SU-DHL-6 (cell line): Measurements from ENCODE around the gene TOR4A.

Source experiments
- H2AFZ ChIP-seq: fragments of 200-600 bp; sonication (generic); 2 replicates; pipeline ENCODE4 v1.6.1; 2014; ENCODE audit warnings: low read depth, mild to moderate bottlenecking, moderate library complexity, mixed read lengths, antibody characterized with exemption, low read length; ENCODE audit not compliant: severe bottlenecking
- H3F3A ChIP-seq: fragments of 200-600 bp; shearing (Covaris generic); 2 replicates; pipeline ENCODE4 v1.6.0; 2016; ENCODE audit warnings: antibody characterized with exemption, mild to moderate bottlenecking; ENCODE audit not compliant: insufficient read depth
- H3K27ac ChIP-seq: fragments of 200-600 bp; sonication (generic); 2 replicates; pipeline ENCODE4 v1.5.1; 2016; ENCODE audit warnings: low read depth, mild to moderate bottlenecking, low read length, moderate library complexity, mixed read lengths
- H3K27me3 ChIP-seq: fragments of 200-600 bp; sonication (generic), shearing (Covaris generic); 2 replicates; pipeline ENCODE4 v1.6.0; 2014; ENCODE audit warnings: mild to moderate bottlenecking, low read length
- H3K36me3 ChIP-seq: fragments of 200-600 bp; sonication (generic); 2 replicates; pipeline ENCODE4 v1.6.1; 2014; ENCODE audit warnings: mild to moderate bottlenecking, low read length, mixed read lengths
- H3K4me2 ChIP-seq: fragments of 300-600, 200-600 bp; shearing (Covaris generic), sonication (generic); 2 replicates; pipeline ENCODE4 v1.6.0; 2014; ENCODE audit warnings: low read length, low read depth, mild to moderate bottlenecking; ENCODE audit not compliant: poor library complexity, severe bottlenecking
- H3K4me3 ChIP-seq: fragments of 200-600 bp; sonication (generic); 2 replicates; pipeline ENCODE4 v1.5.1; 2014; ENCODE audit warnings: antibody characterized with exemption, low read length, mild to moderate bottlenecking, mixed read lengths; ENCODE audit not compliant: insufficient read depth, poor library complexity, severe bottlenecking
- H3K79me2 ChIP-seq: fragments of 200-600 bp; sonication (generic); 2 replicates; pipeline ENCODE4 v1.6.1; 2014; ENCODE audit warnings: mild to moderate bottlenecking, low read length, moderate library complexity; ENCODE audit not compliant: insufficient read depth
- H3K9ac ChIP-seq: fragments of 200-600 bp; sonication (generic); 2 replicates; pipeline ENCODE4 v1.7.0; 2014; ENCODE audit warnings: mild to moderate bottlenecking, low read length
- H3K9me2 ChIP-seq: fragments of 200-600 bp; sonication (generic); replicated peaks from 2 replicates; pipeline ENCODE4 v1.6.1; 2014; ENCODE audit warnings: low read length; ENCODE audit not compliant: insufficient read depth
- H3K9me3 ChIP-seq: fragments of 200-600 bp; sonication (generic); 2 replicates; pipeline ENCODE4 v1.6.1; 2014; ENCODE audit warnings: low read length, mixed read lengths; ENCODE audit not compliant: insufficient read depth
- H4K20me1 ChIP-seq: fragments of 200-600 bp; sonication (generic); 2 replicates; pipeline ENCODE4 v1.6.1; 2014; ENCODE audit warnings: low read depth, mild to moderate bottlenecking, antibody characterized with exemption, low read length, moderate library complexity, mixed read lengths
- EZH2phosphoT487 ChIP-seq: fragments of 200-600 bp; sonication (generic), shearing (Covaris generic); conservative IDR thresholded peaks from 2 replicates; pipeline ENCODE4 v1.6.1; 2018; ENCODE audit warnings: mild to moderate bottlenecking, antibody characterized with exemption, low read length, moderate library complexity, mixed read lengths
- TF ChIP-seq, protein P1 (sequence below): fragments of 200-600 bp; sonication (generic); IDR thresholded peaks from one replicate; pipeline ENCODE4 v1.5.1; 2017; ENCODE audit warnings: antibody characterized with exemption, mild to moderate bottlenecking, low read length, moderate library complexity; ENCODE audit not compliant: insufficient read depth, poor library complexity, severe bottlenecking

Gene TOR4A

GRCh38 chr9:137277329-137278041 is at the start of gene TOR4A:
TSS of gene TOR4A (plus strand) at chr9:137277726. CDS start at chr9:137278690, 964 bp downstream.
- Histone ChIP-seq H3K27ac (peak within 1 kb of the TSS; percentile 62), H3K36me3 (no peaks in the 10 kb centered on the region), H3K79me2 (no peaks in the 10 kb centered on the region), H3K9ac (peak within 1 kb of the TSS; percentile 55), H3K4me3 (peak within 1 kb of the TSS; percentile 47), H3F3A (peaks cover 3% of the 10 kb centered on the region; the same call in 1 of the 2 replicates), H4K20me1 (no peaks in the 10 kb centered on the region), H3K9me3 (no peaks in the 10 kb centered on the region), H3K9me2 (no peaks in the 10 kb centered on the region), H3K27me3 (no peaks in the 10 kb centered on the region), H2AFZ (no peak within 1 kb of the TSS), H3K4me2 (peak within 1 kb of the TSS; percentile 67)
- TF ChIP-seq, protein P1, sequence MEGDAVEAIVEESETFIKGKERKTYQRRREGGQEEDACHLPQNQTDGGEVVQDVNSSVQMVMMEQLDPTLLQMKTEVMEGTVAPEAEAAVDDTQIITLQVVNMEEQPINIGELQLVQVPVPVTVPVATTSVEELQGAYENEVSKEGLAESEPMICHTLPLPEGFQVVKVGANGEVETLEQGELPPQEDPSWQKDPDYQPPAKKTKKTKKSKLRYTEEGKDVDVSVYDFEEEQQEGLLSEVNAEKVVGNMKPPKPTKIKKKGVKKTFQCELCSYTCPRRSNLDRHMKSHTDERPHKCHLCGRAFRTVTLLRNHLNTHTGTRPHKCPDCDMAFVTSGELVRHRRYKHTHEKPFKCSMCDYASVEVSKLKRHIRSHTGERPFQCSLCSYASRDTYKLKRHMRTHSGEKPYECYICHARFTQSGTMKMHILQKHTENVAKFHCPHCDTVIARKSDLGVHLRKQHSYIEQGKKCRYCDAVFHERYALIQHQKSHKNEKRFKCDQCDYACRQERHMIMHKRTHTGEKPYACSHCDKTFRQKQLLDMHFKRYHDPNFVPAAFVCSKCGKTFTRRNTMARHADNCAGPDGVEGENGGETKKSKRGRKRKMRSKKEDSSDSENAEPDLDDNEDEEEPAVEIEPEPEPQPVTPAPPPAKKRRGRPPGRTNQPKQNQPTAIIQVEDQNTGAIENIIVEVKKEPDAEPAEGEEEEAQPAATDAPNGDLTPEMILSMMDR: no peak
- TF ChIP-seq EZH2phosphoT487: no peak

DNA sequence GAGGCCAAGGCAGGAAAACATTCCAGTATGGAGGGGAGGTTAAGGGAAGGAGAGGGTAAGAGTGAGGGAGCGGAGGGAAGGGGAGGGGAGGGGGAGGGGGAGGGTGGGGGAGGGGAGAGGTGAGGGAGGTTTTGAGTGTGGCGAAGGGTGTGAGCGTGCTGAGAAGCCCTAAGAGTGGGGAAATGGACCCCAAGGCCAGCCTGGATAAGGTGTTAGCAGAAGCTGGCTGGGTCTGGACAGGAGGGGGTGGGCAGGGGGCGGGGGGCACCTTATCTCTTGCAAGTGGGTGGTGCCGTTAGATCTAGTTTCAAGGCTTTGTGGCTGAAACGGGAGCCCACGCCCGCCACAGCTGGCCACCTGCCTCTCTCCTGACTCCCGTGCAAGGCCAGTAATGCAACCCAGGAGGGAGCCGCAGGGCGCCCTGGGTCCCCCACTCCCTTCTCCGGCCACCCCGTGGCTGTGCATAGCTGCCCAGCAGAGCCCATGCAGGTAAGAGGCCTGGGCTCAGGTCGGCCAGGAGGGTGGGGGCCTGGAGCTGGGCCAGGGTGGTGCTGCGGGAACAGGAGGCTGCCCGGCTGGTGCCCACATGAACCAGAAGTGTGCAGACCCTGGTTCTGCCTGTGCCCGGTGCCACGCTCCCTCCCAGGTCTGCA is 49.5 kb upstream of the TOR4A start:
- no peaks in the 10 kb centered on the region for H3K79me2 ChIP-seq
- H3K36me3 ChIP-seq: no peaks in the 10 kb centered on the region
- H3K9ac ChIP-seq: no peak overlapping the region
- H4K20me1 ChIP-seq: no peaks in the 10 kb centered on the region
- H3K4me3 ChIP-seq: no peak overlapping the region
- no peak overlapping the region for H3K4me2 ChIP-seq
- H3K9me2 ChIP-seq: no peaks in the 10 kb centered on the region
- no peaks in the 10 kb centered on the region for H3F3A ChIP-seq
- H3K9me3 ChIP-seq: no peaks in the 10 kb centered on the region
- no peak for TF ChIP-seq EZH2phosphoT487
- TF ChIP-seq, protein P1: no peak
- no peak overlapping the region for H3K27ac ChIP-seq
- H3K27me3 ChIP-seq: no peaks in the 10 kb centered on the region
- no peak overlapping the region for H2AFZ ChIP-seq

DNA sequence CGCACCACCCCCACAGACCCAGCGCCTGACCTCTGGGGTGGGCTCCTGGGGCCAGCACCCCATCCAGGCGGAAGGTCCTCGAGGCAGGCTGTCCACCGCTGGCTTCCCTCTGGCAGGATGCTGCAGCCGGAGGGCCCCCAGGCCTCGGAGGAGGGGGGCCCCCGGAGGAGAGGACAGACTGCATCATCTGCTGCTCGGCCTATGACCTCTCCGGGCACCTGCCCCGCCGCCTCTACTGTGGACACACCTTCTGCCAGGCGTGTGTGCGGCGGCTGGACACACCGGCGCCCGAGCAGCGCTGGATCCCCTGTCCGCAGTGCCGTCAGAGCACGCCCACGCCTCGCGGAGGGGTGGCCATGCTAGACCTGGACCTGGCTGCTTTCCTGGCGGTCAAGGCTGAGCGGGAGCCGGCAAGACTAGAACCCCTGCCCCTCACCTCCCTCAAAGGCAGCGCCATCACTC is 49.0 kb upstream of the TOR4A start:
- H3K36me3 ChIP-seq: no peaks in the 10 kb centered on the region
- no peaks in the 10 kb centered on the region for H3K9me2 ChIP-seq
- H3K4me2 ChIP-seq: no peak overlapping the region
- H4K20me1 ChIP-seq: no peaks in the 10 kb centered on the region
- no peaks in the 10 kb centered on the region for H3F3A ChIP-seq
- H3K9me3 ChIP-seq: no peaks in the 10 kb centered on the region
- no peak overlapping the region for H3K4me3 ChIP-seq
- H3K79me2 ChIP-seq: no peaks in the 10 kb centered on the region
- no peak overlapping the region for H3K9ac ChIP-seq
- TF ChIP-seq, protein P1: no peak
- TF ChIP-seq EZH2phosphoT487: no peak
- no peak overlapping the region for H3K27ac ChIP-seq
- no peaks in the 10 kb centered on the region for H3K27me3 ChIP-seq
- H2AFZ ChIP-seq: no peak overlapping the region
